GM10248 (cell line): ENCODE results near the gene CD180.

Experiments used
- CTCF ChIA-PET: fragments of 300-600 bp; sonication (Branson Sonifier 250); formaldehyde crosslinking; extraction: SDS; loops from one replicate; lab custom pipeline; 2021; ENCODE audit warnings: antibody characterized with exemption; lab: Yijun Ruan, JAX
- POLR2A ChIA-PET: fragments of 350-650 bp; sonication (Branson Sonifier 250); formaldehyde crosslinking; extraction: SDS; loops from one replicate; lab custom pipeline; 2020; ENCODE audit warnings: antibody characterized with exemption; lab: Yijun Ruan, JAX
- DNase-seq: peaks from one replicate; pipeline ENCODE4 v3.0.0; 2012; ENCODE audit errors: extremely low spot score
- CTCF ChIP-seq: IDR thresholded peaks from 2 replicates; pipeline ENCODE4 v1.5.1; 2012; ENCODE audit warnings: mild to moderate bottlenecking, low read depth; ENCODE audit errors: extremely low read depth, missing control alignments, control extremely low read depth

CD180 gene

DNA sequence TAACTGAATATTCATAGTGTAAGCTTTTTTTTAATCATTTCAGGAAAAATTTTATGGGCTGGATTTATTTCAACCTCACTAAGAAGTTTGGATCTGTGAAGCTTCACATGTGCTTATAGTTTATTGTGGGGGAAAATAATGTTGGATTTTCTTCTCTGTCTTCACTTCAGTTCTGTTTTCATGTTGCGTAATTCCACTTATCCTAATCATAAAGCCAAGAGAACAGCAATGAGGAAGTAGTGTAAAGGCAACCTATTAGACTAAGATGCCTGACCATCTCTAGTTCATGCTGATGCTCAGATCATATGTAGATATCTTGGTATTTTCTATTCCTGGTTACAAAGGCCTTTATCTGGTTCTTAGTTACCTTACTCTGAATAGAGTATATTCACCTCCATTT, 50.0 kb downstream of the CD180 start:
- DNase-seq: no peak
- ChIA-PET CTCF (interaction anchor here (0.9 to 1.6 kb wide), 2 partner anchors 10 to 31 kb away, joined by 3 to 7 read pairs; no protein-coding TSS in a partner anchor), POLR2A (no interaction called here)
- no peak for TF ChIP-seq CTCF

- CTCF ChIA-PET: interaction anchor here (0.9 to 1.5 kb wide), 4 partner anchors 13 to 22 kb away, joined by 3 to 7 read pairs (median 4); no protein-coding TSS in a partner anchor
- POLR2A ChIA-PET: no interaction called here
- no peak for TF ChIP-seq CTCF
Observed at GRCh38 chr5:67144183-67144639, 52.4 kb downstream of the CD180 start.

DNA sequence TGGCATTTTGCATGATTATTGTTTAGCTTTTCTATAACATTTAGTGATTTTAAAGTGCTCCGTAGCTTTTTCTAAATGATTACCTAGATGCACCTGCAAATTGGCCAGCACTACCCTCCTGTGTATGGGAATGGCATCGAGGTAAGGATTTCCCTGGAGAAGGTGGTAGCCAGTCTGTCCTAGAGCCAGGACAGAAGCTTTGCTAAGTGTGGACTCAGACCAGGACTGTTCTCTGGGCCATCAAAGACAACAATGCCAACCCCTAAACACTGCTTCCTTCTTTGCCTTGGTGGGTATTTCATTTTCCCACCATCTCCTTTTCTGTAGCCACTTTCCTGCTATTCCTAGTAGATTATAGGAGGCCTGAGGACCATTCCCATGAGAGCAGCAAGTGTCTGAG, 53.0 kb downstream of the CD180 start:
- CTCF ChIA-PET: interaction anchor here (0.7 to 1.5 kb wide), 4 partner anchors 15 to 22 kb away, joined by 3 to 4 read pairs (median 3); no protein-coding TSS in a partner anchor
- POLR2A ChIA-PET: no interaction called here
- TF ChIP-seq CTCF: no peak
- DNase-seq: no peak

More at GRCh38 chr5:67144183-67144639, 52.4 kb downstream of the CD180 start:
- no peak for DNase-seq

- CTCF ChIA-PET: interaction anchor here (0.7 to 1.5 kb wide), 2 partner anchors 14 to 16 kb away, joined by 3 read pairs; no protein-coding TSS in a partner anchor
- POLR2A ChIA-PET: no interaction called here
- no peak for DNase-seq
- TF ChIP-seq CTCF: no peak
Observed at GRCh38 chr5:67142816-67143215, 53.8 kb downstream of the CD180 start.

DNA sequence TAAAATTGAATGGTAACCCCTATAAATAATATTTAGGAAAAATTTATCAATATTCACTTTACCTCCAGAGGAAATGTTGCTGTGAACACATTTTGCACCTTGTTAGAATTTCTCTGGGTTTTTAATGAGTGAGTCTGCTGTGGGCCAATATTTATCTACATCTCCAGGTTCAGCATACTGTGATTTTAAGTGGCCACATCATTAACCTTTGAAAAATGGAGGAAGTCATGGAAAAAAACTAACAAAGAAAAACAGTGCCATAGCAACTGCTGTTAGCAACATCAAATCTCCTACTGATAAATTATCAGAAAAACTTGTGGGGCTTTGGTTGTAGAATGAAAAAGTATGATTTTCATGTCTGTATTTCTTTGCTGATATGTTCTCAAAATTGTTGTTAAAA, 55.0 kb downstream of the CD180 start:
- ChIA-PET POLR2A (no interaction called here), CTCF (no interaction called here)
- TF ChIP-seq CTCF: no peak
- no peak for DNase-seq

GRCh38 chr5:67140413-67140812, 56.2 kb downstream of the CD180 start:
- no peak for TF ChIP-seq CTCF
- no peak for DNase-seq
- CTCF ChIA-PET: interaction anchor here (1.4 kb wide), 1 partner anchor 15 kb away, joined by 3 read pairs; no protein-coding TSS in a partner anchor
- POLR2A ChIA-PET: no interaction called here
